GM18499 (cell line): ENCODE data around the gene POLR1A.

Experiments
- ATAC-seq: cut with Tn5 transposase; IDR thresholded peaks from one replicate; pipeline ENCODE4 v1.9.1; 2021; ENCODE audit warnings: moderate number of reproducible peaks; ENCODE audit not compliant: insufficient read depth, unreplicated experiment

The POLR1A gene

DNA sequence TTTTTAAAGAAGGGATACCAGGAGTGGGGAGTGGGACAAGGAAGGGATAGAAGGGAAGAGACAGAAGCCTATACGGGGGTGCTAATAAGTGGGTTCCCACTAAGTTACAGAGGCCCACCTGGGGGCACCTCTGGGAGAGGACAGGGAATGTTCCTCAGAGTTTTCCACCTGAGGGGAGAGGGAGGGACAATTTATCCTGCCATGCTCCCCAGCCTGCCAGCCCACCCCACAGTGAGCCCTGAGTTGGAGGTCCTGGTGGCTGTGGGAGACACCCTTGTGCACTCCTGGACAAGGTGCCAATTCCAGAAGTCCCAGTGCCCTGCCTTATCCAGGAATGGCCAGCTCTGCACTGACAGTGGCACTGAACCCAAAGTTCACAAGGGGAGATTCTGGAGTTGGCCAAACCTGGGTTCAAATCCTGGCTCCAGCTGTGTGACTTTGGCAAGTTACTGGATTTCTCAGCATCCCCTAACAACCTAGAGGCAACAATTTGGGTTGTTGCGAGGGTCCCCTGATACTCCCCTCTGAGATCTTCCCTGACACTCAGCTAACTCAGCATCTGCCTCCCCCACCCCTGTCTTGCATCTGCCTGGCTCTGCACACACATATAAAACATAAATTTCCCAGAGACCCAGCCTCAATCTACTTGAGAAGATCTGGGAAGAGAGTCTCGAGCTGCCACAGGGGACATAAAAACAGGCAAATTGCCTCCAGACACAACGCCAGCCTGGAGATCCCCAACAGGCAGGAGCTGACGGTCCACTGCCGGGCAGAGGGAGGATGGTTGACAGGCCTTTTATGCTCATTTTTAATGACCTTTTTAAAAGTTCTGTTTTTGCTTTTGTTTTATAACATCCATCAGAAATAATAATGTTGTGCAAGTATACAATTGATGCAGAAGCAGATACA is 118.2 kb downstream of the POLR1A start:
- no peak for ATAC-seq

DNA sequence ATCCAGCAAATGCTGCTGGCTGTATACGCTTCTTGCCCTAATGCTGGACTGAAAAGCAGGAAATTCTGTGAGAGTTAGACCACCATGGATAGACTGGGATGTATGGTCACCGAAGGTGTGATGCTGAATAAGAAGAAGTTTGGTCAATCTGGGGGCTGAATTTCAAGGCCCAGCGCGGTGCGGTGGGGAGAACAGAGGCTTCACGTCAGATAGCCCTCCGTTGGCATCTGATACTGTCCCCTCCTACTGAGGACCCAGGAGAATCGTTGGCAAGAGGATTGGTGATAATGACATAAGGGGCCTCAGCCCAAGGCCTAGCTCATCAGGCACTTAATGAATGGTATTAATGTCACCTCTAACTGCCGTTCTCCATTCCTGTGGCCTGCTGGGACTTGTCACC is 119.6 kb downstream of the POLR1A start:
- no peak for ATAC-seq

DNA sequence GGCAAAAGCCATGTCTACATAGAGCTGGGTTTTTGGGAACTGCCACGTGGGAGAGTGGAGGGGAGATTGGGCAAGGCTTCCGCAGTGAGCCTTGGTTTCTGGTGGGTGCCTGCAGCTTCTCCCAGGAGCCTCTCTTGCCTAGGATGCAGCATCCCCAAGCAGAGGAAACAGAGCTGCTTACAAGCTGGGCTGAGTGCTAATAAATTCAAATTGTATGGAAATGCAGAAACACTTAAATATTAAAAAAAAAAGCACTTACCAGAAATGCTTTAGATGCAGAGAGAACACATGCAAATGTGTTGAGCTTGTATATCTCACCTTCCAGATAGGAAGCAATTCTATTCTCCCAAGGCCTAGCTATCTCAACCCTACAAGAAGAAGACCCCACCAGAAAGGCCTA is 120.9 kb downstream of the POLR1A start:
- no peak for ATAC-seq

DNA sequence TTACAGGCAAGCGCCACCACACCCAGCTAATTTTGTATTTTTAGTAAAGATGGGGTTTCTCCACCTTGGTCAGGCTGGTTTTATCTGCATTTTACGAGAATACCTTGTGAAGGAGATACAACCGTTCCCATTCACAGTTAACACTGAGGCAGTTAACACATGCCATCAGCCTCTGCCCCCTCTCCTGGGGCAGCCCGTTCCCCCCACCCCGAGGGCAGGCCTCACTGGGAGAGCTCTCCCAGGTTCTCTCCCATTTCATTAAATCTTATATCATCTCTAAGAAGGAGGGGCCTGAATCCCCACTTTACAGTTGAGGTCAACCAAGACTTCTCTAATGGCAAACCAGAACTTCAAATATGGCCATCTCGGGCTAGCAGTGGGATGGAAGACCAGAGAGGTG is 121.9 kb downstream of the POLR1A start:
- no peak for ATAC-seq

DNA sequence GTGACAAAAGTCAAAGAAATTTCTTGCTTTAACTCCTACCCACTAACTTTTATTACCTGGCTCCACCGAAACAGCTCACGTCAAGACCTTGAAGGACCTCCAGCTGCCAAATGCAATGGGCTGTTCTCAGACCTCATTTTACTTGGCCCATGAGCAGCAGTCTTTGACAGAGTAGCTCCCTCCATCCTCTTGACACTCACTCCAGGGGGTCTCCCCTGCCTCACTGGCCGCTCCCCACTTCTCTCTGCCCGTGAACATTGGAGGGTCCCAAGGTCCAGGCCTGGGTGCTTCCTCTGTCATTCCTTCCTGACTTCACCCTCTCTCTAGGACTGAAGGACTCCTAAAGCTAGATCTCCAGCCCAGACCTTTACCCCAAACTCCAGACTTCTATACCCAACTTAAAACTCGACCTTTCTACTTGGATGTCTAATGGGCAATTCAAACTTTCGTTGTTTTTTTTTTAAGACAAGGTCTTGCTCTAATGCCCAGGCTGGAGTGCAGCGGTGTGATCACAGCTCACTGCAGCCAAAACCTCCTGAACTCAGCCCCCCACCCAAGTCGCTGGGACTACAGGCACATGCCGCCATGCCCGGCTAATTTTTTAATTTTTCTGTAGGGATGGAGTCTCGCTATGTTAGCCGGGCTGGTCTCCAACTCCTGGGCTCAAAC is 124.0 kb downstream of the POLR1A start:
- ATAC-seq = no peak

DNA sequence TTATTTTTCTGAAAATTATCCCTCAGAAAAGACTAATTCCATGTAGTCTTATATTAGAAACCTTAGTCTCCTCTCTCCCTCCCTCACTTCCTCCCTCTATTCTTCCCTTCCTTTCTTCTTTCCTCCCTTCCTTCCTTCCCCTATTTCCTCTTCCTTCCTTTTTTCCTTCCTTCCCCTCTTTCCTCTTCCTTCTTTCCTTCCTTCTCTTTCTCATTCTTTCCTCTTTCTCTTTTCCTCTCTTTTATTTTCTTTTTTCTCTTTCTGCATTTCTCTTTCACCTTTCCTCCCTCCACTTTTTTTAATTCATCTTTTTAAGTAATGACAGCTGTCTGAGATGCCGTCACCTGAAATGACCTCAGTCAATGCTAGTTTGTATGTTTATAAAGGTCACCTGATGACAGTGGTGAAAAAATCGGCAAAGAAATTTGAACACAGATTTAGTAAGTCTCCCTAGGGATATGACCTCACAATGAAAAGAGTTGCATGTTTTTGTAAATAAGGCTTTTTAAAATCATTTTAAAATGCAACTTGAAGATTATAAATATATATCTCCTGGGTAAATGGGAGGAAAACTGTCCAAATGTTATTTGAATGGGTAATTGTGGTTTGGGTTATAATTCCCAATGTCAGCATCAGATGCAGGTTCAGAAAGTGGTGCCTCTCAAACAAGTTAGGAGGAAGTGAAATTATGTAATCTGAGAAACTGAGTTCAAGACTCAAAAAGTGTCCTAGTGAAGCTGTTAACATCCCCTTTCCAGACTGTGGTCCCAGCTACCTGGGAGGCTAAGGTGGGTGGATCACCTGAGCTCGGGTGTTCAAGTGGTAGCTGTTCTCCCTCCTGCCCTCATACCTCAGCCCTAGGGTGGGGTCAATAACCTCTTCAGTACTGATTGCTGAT is 126.6 kb downstream of the POLR1A start:
- no peak for ATAC-seq

DNA sequence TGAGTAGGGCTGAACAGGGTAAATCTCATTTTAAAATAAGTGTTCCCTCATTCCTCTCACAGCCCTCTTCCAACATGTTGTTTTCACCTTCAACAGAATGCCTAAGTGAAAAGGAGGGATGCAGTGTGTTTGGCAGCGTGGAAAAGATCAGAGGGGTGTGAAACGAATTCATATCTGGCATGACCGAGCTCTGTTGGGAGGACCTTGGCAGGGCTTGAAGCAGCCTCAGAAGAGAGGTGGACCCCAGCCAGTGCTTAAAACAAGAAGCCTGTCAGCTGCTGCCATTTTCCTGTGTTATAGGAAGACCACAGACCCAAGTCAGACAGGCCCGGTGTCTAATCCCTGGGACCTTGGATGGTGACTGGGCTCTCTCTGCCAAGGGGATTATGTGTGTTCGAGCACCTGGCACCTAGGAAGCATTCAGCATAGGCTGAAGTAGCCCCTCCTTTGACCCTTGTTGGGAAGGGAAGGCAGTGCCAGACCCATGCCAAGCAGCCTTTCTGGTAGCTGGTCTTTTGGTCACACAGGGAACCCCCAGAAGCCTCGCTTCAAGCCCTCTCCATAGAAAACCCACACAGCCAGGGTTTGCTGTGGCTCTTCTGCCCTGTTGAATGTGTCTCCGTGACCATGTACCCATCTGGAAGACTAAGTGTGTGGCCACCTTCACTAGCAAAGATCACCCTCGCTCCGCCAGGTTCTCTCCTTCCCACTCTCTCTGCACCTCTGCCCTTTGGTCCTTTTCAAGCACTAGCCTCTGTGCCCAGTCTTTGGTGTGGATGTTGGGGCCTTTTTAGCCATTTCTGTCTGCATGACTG is 129.4 kb downstream of the POLR1A start:
- no peak for ATAC-seq

DNA sequence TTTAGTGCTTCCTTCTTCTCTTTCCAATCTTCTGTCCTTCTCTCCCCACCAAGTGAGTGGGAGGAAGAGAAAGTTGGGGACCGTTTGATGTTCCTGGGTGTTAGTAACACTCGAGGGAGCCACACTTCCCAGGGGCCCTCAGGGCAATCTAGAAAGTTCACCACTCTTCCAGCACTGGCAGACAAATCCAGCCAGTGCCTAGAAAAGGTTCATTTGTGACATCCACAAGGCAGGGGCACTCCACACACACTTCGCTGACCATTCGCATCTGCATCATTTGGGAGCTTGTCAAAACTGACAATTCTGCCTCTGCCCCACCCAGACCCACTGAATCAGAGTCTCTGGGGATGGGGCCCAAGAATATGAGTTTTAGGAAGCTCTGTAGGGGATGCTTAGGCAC is 130.1 kb downstream of the POLR1A start:
- no peak for ATAC-seq

DNA sequence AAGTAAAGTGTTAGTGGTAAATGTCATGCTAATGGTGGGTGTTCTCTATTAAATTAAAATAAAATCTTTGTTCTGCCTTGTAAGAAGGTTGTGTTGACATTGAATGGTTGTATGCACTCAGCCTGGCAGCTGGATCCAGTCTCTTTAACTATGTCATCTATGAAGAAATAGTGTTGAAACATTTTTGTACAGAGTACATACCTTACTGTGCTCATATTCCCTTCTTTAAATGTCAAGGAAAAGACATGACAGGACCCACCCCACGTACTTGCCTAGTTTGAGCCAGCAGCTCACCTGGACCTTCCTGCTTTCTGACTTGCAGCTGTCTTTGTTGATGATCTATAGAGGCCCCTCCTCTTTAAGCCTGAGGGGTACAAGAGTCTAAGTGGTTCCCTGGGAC is 131.3 kb downstream of the POLR1A start:
- ATAC-seq = no peak

DNA sequence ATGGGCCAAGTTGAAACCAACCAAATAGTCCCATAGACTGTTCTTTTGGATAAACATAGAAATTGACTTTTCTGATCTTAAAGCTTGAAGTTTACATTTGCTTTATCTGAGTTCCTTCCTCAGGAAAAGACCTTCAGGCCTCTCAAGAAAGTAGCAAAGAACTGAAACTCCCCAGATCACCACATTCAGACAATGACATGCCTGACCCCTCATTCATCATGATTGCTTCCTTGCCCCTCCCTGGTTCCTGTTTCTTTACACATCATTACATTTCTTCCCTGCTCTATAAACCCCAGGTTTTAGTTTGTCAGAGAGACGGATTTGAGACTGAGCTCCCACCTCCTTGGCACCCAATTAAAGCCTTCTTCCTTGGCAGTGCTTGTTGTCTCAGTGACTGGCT is 133.3 kb downstream of the POLR1A start:
- no peak for ATAC-seq

DNA sequence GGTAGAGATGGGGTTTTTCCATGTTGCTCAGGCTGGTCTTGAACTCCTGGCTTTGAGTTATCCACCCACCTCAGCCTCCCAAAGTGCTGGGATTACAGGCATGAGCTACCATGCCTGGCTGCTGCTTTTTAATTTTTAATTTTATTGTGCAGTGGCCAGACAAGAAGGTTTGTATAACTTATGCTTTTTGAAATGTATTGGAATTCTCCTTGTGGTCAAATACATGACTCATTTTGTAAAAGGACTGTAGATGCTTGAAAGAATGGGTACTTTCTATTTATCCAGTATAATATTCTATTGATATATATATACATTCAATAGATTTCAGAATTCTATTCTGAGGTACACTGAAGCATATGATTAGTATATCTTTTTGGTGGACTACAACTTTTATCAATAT is 134.3 kb downstream of the POLR1A start:
- ATAC-seq = no peak
